ENCODE data around the gene SRC. TPM values are rescaled to one million over a fixed set of nuclear protein-coding genes. Genes with fewer than 3 reads are reported as not detected.
A peak's percentile ranks its signal among the peaks of the same experiment; 100 is the strongest.

The SRC gene
- total and polyA plus RNA-seq, 2 donors, result 26.9 to 53.2 TPM

DNA sequence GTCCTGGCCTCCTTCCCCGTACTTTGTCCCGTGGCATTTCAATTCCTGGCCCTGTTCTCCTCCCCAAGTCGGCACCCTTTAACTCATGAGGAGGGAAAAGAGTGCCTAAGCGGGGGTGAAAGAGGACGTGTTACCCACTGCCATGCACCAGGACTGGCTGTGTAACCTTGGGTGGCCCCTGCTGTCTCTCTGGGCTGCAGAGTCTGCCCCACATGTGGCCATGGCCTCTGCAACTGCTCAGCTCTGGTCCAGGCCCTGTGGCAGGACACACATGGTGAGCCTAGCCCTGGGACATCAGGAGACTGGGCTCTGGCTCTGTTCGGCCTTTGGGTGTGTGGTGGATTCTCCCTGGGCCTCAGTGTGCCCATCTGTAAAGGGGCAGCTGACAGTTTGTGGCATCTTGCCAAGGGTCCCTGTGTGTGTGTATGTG is 58.5 kb downstream of the SRC start:
- no peak for DNase-seq (ENCODE audit: extremely low spot score)
- Histone ChIP-seq H3K27ac (ENCODE audit: low read depth) (no peak overlapping the region), H3K4me1 (ENCODE audit: insufficient read depth) (no peaks in the 10 kb centered on the region), H3K4me3 (ENCODE audit: low read depth, low read length) (no peak overlapping the region), H3K36me3 (ENCODE audit: insufficient read depth) (no peaks in the 10 kb centered on the region)
- WGBS, result 85% methylated on average over 6 of the region's 6 CpGs

DNA sequence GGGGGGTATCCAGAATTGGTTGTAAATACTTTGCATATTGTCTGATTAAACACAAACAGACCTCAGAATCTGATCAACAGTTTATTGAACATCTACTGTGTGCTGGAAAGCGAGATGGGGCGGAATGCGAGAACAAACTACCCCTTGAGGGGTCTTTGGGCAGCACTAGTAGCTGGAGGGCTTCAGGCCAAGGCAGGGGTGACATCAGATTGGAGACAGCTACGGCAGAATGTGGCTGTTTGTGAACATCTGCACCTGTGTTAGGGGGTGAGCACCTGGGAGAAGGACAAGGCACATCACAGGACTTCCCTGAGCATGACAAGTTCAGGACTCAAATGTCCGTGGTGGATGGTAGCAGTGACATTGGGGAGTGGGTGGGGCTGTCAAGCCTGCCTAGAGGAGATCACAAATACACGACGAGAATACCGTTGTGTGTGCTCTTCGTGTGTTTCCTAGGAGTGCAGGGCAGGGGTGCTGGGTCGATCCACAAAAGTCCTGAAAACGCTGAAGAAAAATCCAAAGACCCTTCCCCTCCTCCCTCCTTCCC is 59.5 kb downstream of the SRC start:
- Histone ChIP-seq H3K4me3 (ENCODE audit: low read depth, low read length) (no peak overlapping the region), H3K36me3 (ENCODE audit: insufficient read depth) (no peaks in the 10 kb centered on the region), H3K27ac (ENCODE audit: low read depth) (no peak overlapping the region), H3K4me1 (ENCODE audit: insufficient read depth) (no peaks in the 10 kb centered on the region)
- DNase-seq (ENCODE audit: extremely low spot score), result no peak
- WGBS, result 76% methylated on average over 11 of the region's 11 CpGs

DNA sequence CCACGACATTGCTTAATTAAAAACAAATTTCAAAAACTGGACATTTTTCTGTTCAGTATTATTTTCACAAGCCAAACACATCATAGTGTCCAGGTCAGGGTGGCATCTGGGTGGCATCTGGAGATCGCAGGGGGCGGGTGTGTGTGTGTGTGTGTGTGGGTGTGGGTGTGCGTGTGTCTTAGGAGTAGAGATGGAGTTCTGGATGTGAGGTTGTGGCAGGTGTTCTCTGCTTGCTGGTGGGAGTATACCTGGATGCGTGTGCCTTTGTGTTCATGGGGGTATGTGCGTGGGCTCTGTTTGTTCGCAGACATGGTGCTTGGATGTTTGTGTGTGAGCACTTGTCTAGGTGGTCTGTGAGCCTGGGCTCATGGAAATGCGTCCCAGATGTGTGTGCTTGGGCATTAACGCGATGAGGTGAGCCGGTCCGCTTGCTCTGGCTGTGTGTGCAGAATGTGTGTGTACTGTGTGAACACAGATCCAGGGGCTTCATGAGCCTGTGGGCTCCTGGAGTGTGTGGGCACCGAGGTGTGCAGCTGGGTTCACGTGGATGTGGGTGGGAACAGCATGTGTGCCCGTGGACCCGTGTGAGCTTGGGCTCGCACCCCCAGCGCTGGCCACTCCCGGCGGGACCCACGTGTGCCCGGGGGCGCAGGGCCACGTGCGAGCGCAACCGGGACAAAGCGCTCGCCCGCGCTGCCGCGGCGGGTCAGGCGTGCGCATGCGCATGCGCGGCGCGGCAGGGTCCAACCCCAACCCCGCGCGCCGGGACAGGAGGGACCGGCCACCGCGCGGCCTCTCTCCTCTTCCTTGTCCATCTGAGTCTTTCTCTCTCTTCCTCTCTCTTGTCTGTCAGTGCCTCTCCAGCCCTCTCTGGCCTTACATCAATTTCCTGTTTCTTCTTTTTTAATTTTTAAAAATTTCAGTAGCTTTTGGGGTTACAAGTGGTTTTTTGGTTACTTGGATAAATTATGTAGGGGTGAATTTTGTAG is 60.4 kb downstream of the SRC start:
- 12% methylated on average over 49 of the region's 49 CpGs for WGBS
- peak overlapping the region; percentile 24 for H3K4me3 ChIP-seq (ENCODE audit: low read depth, low read length)
- no peaks in the 10 kb centered on the region for H3K4me1 ChIP-seq (ENCODE audit: insufficient read depth)
- H3K36me3 ChIP-seq (ENCODE audit: insufficient read depth), result no peaks in the 10 kb centered on the region
- H3K27ac ChIP-seq (ENCODE audit: low read depth), result no peak overlapping the region
- no peak for DNase-seq (ENCODE audit: extremely low spot score)

DNA sequence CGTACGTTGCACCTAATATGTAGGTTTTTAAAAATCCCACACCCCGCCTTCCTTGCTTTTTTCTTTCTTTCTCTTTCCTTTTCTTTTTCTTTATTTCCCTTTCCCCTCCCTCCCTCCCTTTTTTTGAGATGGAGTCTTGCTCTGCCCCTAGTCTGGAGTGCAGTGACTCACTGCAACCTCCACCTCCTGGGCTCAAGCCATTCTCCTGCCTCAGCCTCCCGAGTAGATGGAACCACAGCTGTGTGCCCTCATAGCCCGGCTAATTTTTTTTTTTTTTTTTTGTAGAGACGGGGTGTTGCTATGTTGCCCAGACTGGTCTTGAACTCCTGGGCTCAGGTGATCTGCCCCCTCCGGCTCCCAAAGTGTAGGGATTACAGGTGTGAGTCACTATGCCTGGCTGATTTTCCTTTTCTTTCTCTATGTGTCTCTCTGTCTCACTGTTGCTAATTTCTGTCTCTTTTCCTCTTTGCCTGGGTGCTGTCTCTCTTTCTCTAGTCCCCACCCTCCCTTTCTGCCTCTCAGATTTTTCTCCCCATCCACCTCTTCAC is 61.2 kb downstream of the SRC start:
- H3K4me1 ChIP-seq (ENCODE audit: insufficient read depth), result no peaks in the 10 kb centered on the region
- H3K27ac ChIP-seq (ENCODE audit: low read depth), result no peak overlapping the region
- no peak for DNase-seq (ENCODE audit: extremely low spot score)
- no peak overlapping the region for H3K4me3 ChIP-seq (ENCODE audit: low read depth, low read length)
- WGBS, result 39% methylated on average over 7 of the region's 7 CpGs
- H3K36me3 ChIP-seq (ENCODE audit: insufficient read depth), result no peaks in the 10 kb centered on the region

DNA sequence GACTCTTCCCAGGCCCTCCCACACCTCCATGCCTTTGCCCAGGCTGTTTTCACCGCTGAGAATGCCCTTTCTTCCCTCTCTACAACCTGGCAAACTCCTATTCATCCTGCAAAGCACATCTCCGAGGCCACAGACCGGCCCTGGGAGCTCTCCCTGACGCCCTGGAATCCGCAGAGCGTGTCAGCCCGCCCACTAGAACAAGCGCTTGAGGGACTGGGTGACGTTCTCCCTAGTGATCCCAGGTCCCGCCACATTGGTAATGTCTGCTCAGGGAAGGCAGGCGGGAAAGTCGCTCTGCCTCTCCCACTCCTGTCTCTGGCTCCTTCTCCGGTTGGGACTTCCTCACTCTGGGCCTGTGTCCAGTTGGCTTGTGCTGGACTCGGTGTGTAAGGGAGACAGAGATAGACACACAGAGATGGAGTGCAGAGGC is 61.6 kb downstream of the SRC start:
- WGBS, result 33% methylated on average over 14 of the region's 14 CpGs
- no peak for DNase-seq (ENCODE audit: extremely low spot score)
- Histone ChIP-seq H3K4me1 (ENCODE audit: insufficient read depth) (no peaks in the 10 kb centered on the region), H3K27ac (ENCODE audit: low read depth) (no peak overlapping the region), H3K36me3 (ENCODE audit: insufficient read depth) (no peaks in the 10 kb centered on the region), H3K4me3 (ENCODE audit: low read depth, low read length) (no peak overlapping the region)

DNA sequence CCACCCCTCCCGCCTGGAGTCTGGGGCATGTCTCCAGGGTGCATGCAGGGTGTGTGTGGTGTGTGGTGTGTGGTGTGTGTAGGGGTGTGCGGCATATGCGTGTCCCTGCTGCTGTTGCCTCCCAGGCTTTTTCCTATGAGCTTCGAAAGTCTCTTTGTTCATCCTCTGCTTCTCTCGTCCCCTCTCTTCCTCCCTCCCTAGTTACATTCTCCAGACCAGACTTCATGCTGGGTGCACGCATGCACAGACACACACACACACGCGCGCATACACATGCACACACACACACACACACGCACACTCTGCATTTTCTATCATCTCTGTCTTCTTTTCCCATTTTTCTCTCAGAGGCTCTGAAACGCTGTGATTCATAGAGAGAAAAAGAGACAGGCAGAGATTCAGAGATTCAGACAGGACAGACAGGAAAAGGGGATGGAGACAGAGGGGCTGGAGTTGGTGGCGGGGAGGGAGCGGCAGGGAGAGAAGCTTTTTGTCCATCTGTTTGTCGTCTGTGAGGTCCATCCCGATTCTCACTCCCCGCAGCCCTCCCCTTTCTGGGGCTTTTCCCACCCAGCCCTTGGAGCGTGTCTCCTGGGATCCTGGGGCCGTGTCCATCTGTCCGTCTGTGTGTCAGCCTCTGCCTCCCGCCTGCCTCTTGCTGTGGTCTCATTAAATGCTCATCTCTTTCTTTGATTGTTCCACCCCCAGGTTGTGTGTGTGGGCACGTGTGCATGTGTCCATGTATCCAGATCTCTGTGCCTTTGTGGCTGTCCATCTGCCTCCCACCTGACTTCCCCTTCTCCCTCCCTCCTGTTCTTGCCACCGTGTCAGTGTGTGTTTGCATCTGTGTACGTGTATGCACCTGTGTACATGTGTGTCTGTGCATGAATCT is 62.6 kb downstream of the SRC start:
- no peak overlapping the region for H3K4me3 ChIP-seq (ENCODE audit: low read depth, low read length)
- no peaks in the 10 kb centered on the region for H3K4me1 ChIP-seq (ENCODE audit: insufficient read depth)
- 28% methylated on average over 23 of the region's 23 CpGs for WGBS
- no peak for DNase-seq (ENCODE audit: extremely low spot score)
- H3K27ac ChIP-seq (ENCODE audit: low read depth), result no peak overlapping the region
- H3K36me3 ChIP-seq (ENCODE audit: insufficient read depth), result no peaks in the 10 kb centered on the region

DNA sequence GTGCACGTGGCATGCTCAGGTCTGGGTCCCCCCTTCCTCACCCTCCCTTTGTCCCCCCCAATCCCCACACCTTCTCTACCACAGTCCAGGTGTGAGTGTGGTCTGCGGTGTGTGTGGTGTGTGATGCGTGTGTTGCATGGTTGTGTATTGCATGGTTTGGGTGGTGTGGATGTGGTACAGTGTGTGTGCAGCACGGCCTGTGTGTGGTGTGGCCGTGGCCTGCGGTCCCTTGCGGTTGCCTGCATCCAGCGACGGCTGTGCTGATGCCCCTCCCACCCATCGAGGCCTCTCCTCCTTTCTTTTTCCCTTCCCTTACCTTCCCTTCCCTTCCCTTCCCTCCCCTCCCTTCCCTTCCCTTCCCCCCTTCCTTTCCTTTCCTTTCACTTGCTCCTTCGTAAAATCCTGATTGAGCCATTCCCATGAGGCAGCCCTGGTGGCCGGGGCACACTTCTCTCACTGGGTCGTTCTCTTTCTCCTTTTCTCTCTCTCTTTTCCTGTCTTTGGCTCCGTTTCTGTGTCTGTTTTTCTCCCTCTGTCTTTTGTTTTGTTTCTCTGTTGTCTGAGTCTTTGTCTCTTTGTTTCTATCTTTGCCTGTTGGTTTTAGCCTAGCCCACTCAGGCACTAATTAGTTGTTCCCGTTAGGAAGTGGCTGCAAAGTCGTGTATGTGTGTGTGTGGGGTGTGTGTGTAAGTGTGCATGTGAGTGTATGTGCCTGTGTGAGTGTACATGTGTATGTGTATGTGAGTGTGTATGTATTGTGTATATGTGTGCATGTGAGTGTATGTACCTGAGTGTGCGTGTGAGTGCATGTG is 65.7 kb downstream of the SRC start:
- H3K27ac ChIP-seq (ENCODE audit: low read depth), result no peak overlapping the region
- WGBS, result 35% methylated on average over 16 of the region's 17 CpGs
- no peaks in the 10 kb centered on the region for H3K36me3 ChIP-seq (ENCODE audit: insufficient read depth)
- H3K4me3 ChIP-seq (ENCODE audit: low read depth, low read length), result no peak overlapping the region
- DNase-seq (ENCODE audit: extremely low spot score), result no peak
- no peaks in the 10 kb centered on the region for H3K4me1 ChIP-seq (ENCODE audit: insufficient read depth)

DNA sequence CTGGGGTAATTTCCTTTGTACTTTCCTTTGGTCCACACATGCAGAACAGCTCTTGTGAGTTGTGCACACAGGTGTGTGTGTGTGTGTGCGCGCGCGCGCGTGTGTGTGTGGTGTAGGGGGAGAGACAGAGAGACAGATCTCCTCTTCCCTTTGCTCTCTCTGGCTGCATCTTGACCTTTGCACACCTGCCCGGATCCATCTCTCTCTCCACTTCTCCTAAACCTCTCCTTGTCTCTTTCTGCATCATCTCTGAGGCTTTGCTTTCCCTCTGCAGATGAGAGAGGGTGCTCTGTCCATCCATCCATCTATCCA is 67.0 kb downstream of the SRC start:
- H3K4me1 ChIP-seq (ENCODE audit: insufficient read depth), result no peaks in the 10 kb centered on the region
- DNase-seq (ENCODE audit: extremely low spot score), result no peak
- WGBS, result 82% methylated on average over 7 of the region's 7 CpGs
- no peaks in the 10 kb centered on the region for H3K36me3 ChIP-seq (ENCODE audit: insufficient read depth)
- H3K27ac ChIP-seq (ENCODE audit: low read depth), result no peak overlapping the region
- no peak overlapping the region for H3K4me3 ChIP-seq (ENCODE audit: low read depth, low read length)

DNA sequence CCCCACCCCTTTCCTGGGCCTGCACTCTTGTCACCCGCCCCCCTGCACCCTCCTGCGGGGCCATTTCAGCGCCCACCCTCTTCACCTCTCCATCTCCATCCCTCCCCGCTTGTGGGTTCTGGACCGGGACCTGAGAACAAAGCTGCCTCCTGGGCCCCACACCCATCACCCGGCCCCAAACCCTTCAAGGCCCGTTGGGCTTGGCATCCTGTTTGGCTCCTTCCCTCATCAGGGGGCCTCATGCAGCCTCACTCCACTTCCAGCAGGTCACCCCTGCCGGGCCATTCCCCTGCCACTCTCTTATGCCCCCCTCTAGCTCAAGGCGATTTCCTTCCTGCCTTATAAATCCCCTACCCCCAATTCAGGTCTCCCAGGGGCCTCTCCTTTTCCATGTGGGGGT is 67.4 kb downstream of the SRC start:
- Histone ChIP-seq H3K4me1 (ENCODE audit: insufficient read depth) (no peaks in the 10 kb centered on the region), H3K36me3 (ENCODE audit: insufficient read depth) (no peaks in the 10 kb centered on the region), H3K27ac (ENCODE audit: low read depth) (no peak overlapping the region), H3K4me3 (ENCODE audit: low read depth, low read length) (no peak overlapping the region)
- 78% methylated on average over 9 of the region's 9 CpGs for WGBS
- DNase-seq (ENCODE audit: extremely low spot score), result no peak

DNA sequence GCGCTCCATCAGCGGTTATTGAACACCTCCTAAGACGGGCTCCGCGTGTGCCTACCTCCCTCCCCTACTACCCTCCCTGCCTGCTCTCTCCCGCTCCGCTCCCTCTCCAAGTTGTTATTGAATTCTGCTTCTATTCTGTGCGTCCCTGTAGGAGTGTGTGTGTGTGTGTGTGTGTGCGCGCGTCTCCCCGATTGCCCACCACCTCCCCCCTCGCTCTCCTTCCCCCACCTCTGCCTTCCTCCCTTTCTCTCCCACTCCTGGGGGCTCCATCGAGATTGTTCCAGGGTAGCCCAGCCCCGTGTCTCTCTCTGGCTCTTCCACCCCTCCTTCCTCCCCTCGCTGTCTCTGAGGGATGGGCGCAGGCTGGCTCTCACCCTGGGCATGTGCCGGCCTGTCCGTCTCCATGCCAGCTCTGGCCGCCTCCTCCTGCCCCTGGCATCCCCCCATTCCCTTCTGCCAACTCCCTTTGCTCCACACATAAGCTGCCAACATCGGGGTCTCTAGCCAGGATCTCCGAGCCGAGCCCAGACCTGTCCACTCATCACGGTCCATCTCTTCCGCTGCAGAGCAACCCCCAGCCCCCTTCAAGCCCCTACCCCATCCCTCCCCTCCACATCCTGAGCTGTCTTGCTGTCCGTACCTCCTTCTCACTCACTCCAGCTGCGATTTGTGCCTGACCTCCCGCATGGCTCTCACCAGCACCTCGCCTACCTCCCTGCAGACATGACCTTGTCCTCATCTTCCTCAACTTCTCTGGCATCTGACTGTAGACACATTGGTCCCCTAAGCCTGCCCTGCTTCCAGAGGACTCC is 68.5 kb downstream of the SRC start:
- no peaks in the 10 kb centered on the region for H3K4me1 ChIP-seq (ENCODE audit: insufficient read depth)
- H3K36me3 ChIP-seq (ENCODE audit: insufficient read depth), result no peaks in the 10 kb centered on the region
- 48% methylated on average over 29 of the region's 29 CpGs for WGBS
- H3K27ac ChIP-seq (ENCODE audit: low read depth), result no peak overlapping the region
- DNase-seq (ENCODE audit: extremely low spot score), result no peak
- no peak overlapping the region for H3K4me3 ChIP-seq (ENCODE audit: low read depth, low read length)

DNA sequence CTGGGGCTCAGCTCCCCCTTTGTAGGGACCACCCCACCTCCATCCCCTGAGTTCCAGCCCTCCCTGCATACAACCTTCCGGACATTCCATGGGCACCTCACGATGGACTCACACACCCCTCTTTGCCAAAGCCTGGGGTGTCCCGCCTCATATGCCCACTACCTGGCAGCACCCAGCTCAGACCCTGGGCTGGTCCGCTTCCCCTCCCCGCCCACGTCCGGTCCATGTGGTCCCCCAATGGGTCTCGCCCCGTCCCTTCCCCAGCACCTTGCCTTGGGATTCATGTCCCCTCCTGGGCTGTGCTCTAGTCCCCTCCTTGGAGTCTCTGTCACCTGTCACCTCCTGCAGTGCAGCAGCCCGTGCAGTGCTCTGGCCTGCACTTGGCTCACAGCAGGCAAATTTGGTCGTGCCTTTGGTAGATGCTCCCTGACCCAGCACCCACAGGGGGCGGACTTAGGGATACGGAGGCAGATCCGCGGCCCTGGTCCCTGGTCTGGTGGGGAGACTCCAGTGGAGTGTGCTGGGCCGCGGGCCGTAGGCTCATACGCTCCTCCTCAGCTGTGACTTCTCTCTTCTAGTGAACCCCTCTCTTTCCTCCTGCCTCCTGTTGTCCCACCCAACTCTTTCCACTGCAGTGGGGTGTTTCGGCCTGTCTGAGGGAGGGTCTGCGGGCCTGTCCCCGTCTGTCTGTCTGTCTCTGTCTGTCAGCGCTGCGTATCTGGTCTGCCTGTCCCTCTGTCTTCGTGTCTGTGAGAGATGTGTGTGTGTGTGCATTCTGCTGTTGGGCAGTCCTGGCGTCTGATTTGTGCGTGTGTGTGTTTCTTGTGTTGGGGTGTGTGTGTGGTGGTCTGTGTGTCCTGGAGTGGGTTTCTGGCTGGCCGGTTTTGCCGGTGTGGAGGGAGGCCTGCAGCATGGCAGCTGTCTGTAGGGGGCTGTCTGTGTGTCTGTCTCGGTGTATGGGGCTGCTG is 69.5 kb downstream of the SRC start:
- no peak for DNase-seq (ENCODE audit: extremely low spot score)
- 91% methylated on average over 30 of the region's 30 CpGs for WGBS
- H3K4me3 ChIP-seq (ENCODE audit: low read depth, low read length), result no peak overlapping the region
- no peaks in the 10 kb centered on the region for H3K4me1 ChIP-seq (ENCODE audit: insufficient read depth)
- H3K27ac ChIP-seq (ENCODE audit: low read depth), result no peak overlapping the region
- no peaks in the 10 kb centered on the region for H3K36me3 ChIP-seq (ENCODE audit: insufficient read depth)
